K562 (cell line): ENCODE measurements around the gene EFCAB12. TPM values are rescaled to one million over a fixed set of nuclear protein-coding genes. Genes with fewer than 3 reads are reported as not detected.

Source experiments
- ASH1L ChIP-seq: fragments of 450-650 bp; IDR thresholded peaks from 2 replicates; pipeline ENCODE4 v1.6.1; 2018; ENCODE audit warnings: borderline replicate concordance, mild to moderate bottlenecking, low read depth; ENCODE audit not compliant: partially characterized antibody
- CCAR2 ChIP-seq: fragments of 200-400 bp; formaldehyde crosslinking; IDR thresholded peaks from 2 replicates; pipeline ENCODE4 v1.6.1; 2017; ENCODE audit warnings: mild to moderate bottlenecking, low read depth, low read length
- CREB1 ChIP-seq, 2 experiments: sonication (generic) in 1 of 2; formaldehyde crosslinking in 1 of 2; IDR thresholded peaks; 2 replicates each; pipeline versions ENCODE4 v1.6.1 to v1.8.0; 2012 to 2022; ENCODE audit warnings: inconsistent platforms in 1 of 2, mild to moderate bottlenecking in 1 of 2, missing genetic modification reagents in 1 of 2, moderate library complexity in 1 of 2
- ELF4 ChIP-seq: fragments of 450-650 bp; formaldehyde crosslinking; IDR thresholded peaks from 2 replicates; pipeline ENCODE4 v1.4.0; 2022; ENCODE audit warnings: missing genetic modification characterization
- EP300 ChIP-seq: IDR thresholded peaks from 2 replicates; pipeline ENCODE4 v1.6.1; 2012; ENCODE audit warnings: low read length, improper control_type of control experiment
- FIP1L1 ChIP-seq: fragments of 200-400 bp; formaldehyde crosslinking; IDR thresholded peaks from 2 replicates; pipeline ENCODE4 v1.6.1; 2018; ENCODE audit warnings: mild to moderate bottlenecking, low read depth, low read length; ENCODE audit not compliant: poor library complexity, severe bottlenecking
- GATAD2A ChIP-seq: fragments of 450-650 bp; IDR thresholded peaks from 2 replicates; pipeline ENCODE4 v1.6.1; 2017
- IRF2 ChIP-seq: sonication (generic); formaldehyde crosslinking; IDR thresholded peaks from 2 replicates; pipeline ENCODE4 v1.8.1; 2022; ENCODE audit warnings: mild to moderate bottlenecking, missing genetic modification reagents
- MAFF ChIP-seq: IDR thresholded peaks from 2 replicates; pipeline ENCODE4 v1.6.1; 2012; ENCODE audit warnings: low read length, improper control_type of control experiment
- MECOM ChIP-seq: fragments of 250-450 bp; sonication (Bioruptor Pico); IDR thresholded peaks from 2 replicates; pipeline ENCODE4 v1.8.0; 2022; ENCODE audit warnings: inconsistent platforms
- MYBL2 ChIP-seq, 2 experiments: fragments of 450-650 bp in 1 of 2; sonication (generic) in 1 of 2; formaldehyde crosslinking in 1 of 2; IDR thresholded peaks; 2 replicates each; pipeline versions ENCODE4 v1.6.1 to v1.8.1; 2017 to 2022; ENCODE audit warnings: borderline replicate concordance in 1 of 2, inconsistent platforms in 1 of 2, low read depth in 1 of 2, mild to moderate bottlenecking in 1 of 2, missing genetic modification reagents in 1 of 2, moderate library complexity in 1 of 2
- PHB ChIP-seq: fragments of 250-450 bp; sonication (Bioruptor Pico); IDR thresholded peaks from 2 replicates; pipeline ENCODE4 v1.5.0; 2021
- RBM14 ChIP-seq: fragments of 200-400 bp; formaldehyde crosslinking; IDR thresholded peaks from 2 replicates; pipeline ENCODE4 v1.6.1; 2018; ENCODE audit warnings: low read depth, mild to moderate bottlenecking, low read length, moderate library complexity, borderline replicate concordance; ENCODE audit not compliant: insufficient read depth
- SMAD2 ChIP-seq: fragments of 150-350 bp; IDR thresholded peaks from 2 replicates; pipeline ENCODE4 v1.6.1; 2014; ENCODE audit warnings: low read depth, mild to moderate bottlenecking, low read length
- SMARCB1 ChIP-seq: IDR thresholded peaks from 2 replicates; pipeline ENCODE4 v1.6.1; 2011; ENCODE audit warnings: improper control_type of control experiment, low read depth; ENCODE audit not compliant: insufficient read length
- SMARCE1 ChIP-seq: fragments of 450-650 bp; IDR thresholded peaks from 2 replicates; pipeline ENCODE4 v1.7.1; 2016; ENCODE audit warnings: mild to moderate bottlenecking
- SREBF2 ChIP-seq: sonication (generic); formaldehyde crosslinking; IDR thresholded peaks from 2 replicates; pipeline ENCODE4 v1.4.0; 2020; ENCODE audit warnings: mild to moderate bottlenecking, missing genetic modification reagents
- STAT5A ChIP-seq: IDR thresholded peaks from 2 replicates; pipeline ENCODE4 v1.6.1; 2012; ENCODE audit warnings: low read length, inconsistent platforms, borderline replicate concordance
- ZBED1 ChIP-seq: IDR thresholded peaks from 2 replicates; pipeline ENCODE4 v1.6.1; 2014
- ZNF134 ChIP-seq: fragments of 250-450 bp; sonication (Bioruptor Pico); conservative IDR thresholded peaks from 2 replicates; pipeline ENCODE4 v1.4.0; 2020
- ZNF239 ChIP-seq: fragments of 250-450 bp; sonication (Bioruptor Pico); IDR thresholded peaks from 2 replicates; pipeline ENCODE4 v1.4.0; 2020; ENCODE audit warnings: mild to moderate bottlenecking
- ZNF431 ChIP-seq: sonication (generic); formaldehyde crosslinking; IDR thresholded peaks from 2 replicates; pipeline ENCODE4 v1.8.0; 2022; ENCODE audit warnings: mild to moderate bottlenecking, missing genetic modification reagents
- ZNF551 ChIP-seq: fragments of 250-450 bp; sonication (Bioruptor Pico); IDR thresholded peaks from 2 replicates; pipeline ENCODE4 v1.5.0; 2021; ENCODE audit warnings: mild to moderate bottlenecking, moderate library complexity
- ZNF717 ChIP-seq: fragments of 250-450 bp; sonication (Bioruptor Pico); IDR thresholded peaks from 2 replicates; pipeline ENCODE4 v1.5.0; 2021
- ZNF75A ChIP-seq: fragments of 450-650 bp; formaldehyde crosslinking; IDR thresholded peaks from 2 replicates; pipeline ENCODE4 v1.4.0; 2020; ENCODE audit warnings: mild to moderate bottlenecking
- ZSCAN32 ChIP-seq: fragments of 450-650 bp; formaldehyde crosslinking; IDR thresholded peaks from 2 replicates; pipeline ENCODE4 v1.4.0; 2020; ENCODE audit warnings: mild to moderate bottlenecking, moderate library complexity
- polyA plus RNA-seq, 8 experiments: library from polyadenylated mRNA; depleted of rRNA in 4 of 8; stranded (reverse) in 5 of 8; unstranded in 3 of 8; fragments of >200 nt; fragmentation: Nextera tagmentation in 2 of 8; fragmentation: Illumina TruSeq in 1 of 8; extraction: Ambion mirVana in 2 of 8; extraction: Trizol in 1 of 8; gene quantifications; 2 replicates each; pipeline versions ENCODE4 v1.2.1 to v1.2.3, GENCODE V29; 2011 to 2014; ENCODE audit warnings: inconsistent platforms in 1 of 8, missing spikeins in 1 of 8
- total RNA-seq, 7 experiments: library from RNA; depleted of rRNA in 6 of 7; stranded (reverse); fragments of >200 nt in 6 of 7; fragmentation: Illumina TruSeq in 2 of 7; extraction: Trizol in 2 of 7; gene quantifications; 2 replicates each; pipeline versions ENCODE4 v1.2.1 to v1.2.3, GENCODE V29; 2011 to 2021; ENCODE audit warnings: low replicate concordance in 1 of 7
- TF ChIP-seq, protein P1 (sequence below): fragments of 250-450 bp; sonication (Bioruptor Pico); IDR thresholded peaks from 2 replicates; pipeline ENCODE4 v1.4.0; 2020; ENCODE audit warnings: mild to moderate bottlenecking, moderate library complexity
- TF ChIP-seq, protein P2 (sequence below): sonication (generic); formaldehyde crosslinking; IDR thresholded peaks from 2 replicates; pipeline ENCODE4 v1.8.1; 2023; ENCODE audit warnings: mild to moderate bottlenecking, missing genetic modification reagents

Gene EFCAB12
- total and polyA plus RNA-seq, 9 of the 15 experiments (the other 6 are each of a cell fraction or from before 2014, with no cell fraction given), result 0.08 to 0.95 (median 0.56) TPM; not detected in 1

DNA sequence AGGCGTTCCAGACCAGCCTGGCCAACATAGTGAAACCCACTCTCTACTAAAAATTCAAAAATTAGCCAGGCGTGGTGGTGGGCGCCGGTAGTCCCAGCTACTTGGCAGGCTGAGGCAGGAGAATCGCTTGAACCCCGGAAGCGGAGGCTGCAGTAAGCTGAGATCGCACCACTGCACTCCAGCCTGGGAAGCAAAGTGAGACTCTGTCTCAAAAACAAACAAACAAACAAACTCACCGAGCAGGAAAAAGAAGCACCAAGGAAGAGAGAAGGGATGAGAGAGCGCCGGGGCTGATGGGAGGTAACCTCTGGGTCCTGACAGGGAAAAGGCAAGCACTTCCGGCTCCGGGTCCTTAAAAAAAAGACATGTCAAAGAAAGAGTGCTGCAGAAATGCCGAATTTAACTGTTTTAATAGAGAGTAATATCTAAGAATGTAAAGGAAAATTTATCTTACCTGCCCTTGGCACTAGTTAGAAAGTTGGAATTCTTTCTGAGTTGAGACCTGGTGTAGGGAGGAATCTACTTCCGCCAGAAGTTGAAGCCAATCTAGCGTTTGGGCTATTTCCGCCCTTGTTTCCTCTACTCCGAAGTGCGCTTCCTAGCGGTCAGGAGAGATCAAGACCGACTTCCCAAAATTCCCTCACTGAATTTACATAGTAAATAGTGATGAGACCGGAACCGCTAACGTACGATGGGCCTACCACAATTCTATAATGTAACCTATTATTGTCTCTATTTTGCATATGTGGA is 29.1 kb downstream of the EFCAB12 start (continued):
- TF ChIP-seq FIP1L1 (no peak), ZNF75A (CRISPR knock-in tag) (no peak), MYBL2 (IDR thresholded peaks at IDR 0.05; ENCODE audit: low read depth) (no peak), MYBL2 (CRISPR knock-in tag; IDR thresholded peaks at IDR 0.05; ENCODE audit: borderline replicate concordance) (no peak), PHB (CRISPR knock-in tag) (no peak), SMAD2 (no peak), ZNF551 (CRISPR knock-in tag) (no peak), ZNF239 (CRISPR knock-in tag) (no peak), RBM14 (no peak), ZSCAN32 (no peak), ELF4 (CRISPR knock-in tag) (no peak), CCAR2 (no peak), SMARCB1 (no peak), GATAD2A (no peak), SREBF2 (CRISPR knock-in tag) (no peak), ZNF717 (no peak), ASH1L (peak; percentile 91), ZNF431 (CRISPR knock-in tag) (peak; percentile 24; the same call in 1 of the 2 replicates), MAFF (no peak), EP300 (no peak), MECOM (CRISPR knock-in tag) (no peak), STAT5A (no peak; the same call in 1 of the 2 replicates), CREB1 (IDR thresholded peaks at IDR 0.05) (no peak), CREB1 (CRISPR knock-in tag; IDR thresholded peaks at IDR 0.05) (no peak), ZNF134 (CRISPR knock-in tag) (no peak), SMARCE1 (no peak), IRF2 (CRISPR knock-in tag) (no peak), ZBED1 (no peak)
- TF ChIP-seq, protein P1, sequence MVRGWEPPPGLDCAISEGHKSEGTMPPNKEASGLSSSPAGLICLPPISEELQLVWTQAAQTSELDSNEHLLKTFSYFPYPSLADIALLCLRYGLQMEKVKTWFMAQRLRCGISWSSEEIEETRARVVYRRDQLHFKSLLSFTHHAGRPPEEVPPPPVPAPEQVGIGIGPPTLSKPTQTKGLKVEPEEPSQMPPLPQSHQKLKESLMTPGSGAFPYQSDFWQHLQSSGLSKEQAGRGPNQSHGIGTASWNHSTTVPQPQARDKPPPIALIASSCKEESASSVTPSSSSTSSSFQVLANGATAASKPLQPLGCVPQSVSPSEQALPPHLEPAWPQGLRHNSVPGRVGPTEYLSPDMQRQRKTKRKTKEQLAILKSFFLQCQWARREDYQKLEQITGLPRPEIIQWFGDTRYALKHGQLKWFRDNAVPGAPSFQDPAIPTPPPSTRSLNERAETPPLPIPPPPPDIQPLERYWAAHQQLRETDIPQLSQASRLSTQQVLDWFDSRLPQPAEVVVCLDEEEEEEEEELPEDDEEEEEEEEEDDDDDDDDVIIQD (CRISPR knock-in tag), result no peak
- TF ChIP-seq, protein P2, sequence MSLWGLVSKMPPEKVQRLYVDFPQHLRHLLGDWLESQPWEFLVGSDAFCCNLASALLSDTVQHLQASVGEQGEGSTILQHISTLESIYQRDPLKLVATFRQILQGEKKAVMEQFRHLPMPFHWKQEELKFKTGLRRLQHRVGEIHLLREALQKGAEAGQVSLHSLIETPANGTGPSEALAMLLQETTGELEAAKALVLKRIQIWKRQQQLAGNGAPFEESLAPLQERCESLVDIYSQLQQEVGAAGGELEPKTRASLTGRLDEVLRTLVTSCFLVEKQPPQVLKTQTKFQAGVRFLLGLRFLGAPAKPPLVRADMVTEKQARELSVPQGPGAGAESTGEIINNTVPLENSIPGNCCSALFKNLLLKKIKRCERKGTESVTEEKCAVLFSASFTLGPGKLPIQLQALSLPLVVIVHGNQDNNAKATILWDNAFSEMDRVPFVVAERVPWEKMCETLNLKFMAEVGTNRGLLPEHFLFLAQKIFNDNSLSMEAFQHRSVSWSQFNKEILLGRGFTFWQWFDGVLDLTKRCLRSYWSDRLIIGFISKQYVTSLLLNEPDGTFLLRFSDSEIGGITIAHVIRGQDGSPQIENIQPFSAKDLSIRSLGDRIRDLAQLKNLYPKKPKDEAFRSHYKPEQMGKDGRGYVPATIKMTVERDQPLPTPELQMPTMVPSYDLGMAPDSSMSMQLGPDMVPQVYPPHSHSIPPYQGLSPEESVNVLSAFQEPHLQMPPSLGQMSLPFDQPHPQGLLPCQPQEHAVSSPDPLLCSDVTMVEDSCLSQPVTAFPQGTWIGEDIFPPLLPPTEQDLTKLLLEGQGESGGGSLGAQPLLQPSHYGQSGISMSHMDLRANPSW, result no peak
